B cell (primary cell): ENCODE measurements around the gene ARHGAP42.

Experiments
- CTCF ChIP-seq: fragments of 200-600 bp; IDR thresholded peaks from one replicate; pipeline ENCODE4 v1.8.0; 2022; ENCODE audit warnings: antibody characterized with exemption, mild to moderate bottlenecking
- EZH2 ChIP-seq: IDR thresholded peaks from 2 replicates; pipeline ENCODE4 v1.6.1; 2012; ENCODE audit warnings: borderline replicate concordance, low read depth, mild to moderate bottlenecking, moderate library complexity, low read length; ENCODE audit not compliant: insufficient read depth, poor library complexity, severe bottlenecking

GRCh38 chr11:100756559-100756958 is 69.5 kb downstream of the ARHGAP42 start:
- TF ChIP-seq CTCF (no peak), EZH2 (no peak)
